AG09319 (cell line): ENCODE data around the gene EVC2.

ENCODE experiments used
- DNase-seq: peaks from one replicate; pipeline ENCODE4 v3.0.0-alpha.2; 2010; ENCODE audit warnings: low read depth; ENCODE audit errors: extremely low read depth
- TF ChIP-seq, protein P1 (sequence below): IDR thresholded peaks from 2 replicates; pipeline ENCODE4 v1.5.1; 2011; ENCODE audit warnings: low read depth, mild to moderate bottlenecking, inconsistent platforms, low read length, moderate library complexity

EVC2 gene

DNA sequence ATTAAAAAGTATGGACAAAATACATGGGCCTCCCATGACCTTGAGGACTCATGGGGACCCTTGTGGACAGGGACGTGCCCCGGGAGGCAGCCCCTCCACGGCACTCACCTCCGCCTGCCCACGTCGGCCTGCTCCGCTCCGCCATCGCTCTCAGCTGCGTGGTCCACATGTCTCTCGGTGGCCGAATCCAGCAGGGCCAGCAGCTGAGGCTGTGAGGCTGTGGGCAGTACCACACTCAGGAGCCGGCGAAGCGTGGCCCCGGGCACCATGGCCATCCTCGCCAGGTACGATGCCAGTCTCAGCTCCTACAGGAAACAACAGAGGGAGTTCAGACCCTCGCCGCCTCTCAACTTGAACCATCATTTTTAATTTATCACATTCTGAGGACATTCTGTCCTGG, 140.0 kb downstream of the EVC2 start:
- TF ChIP-seq, protein P1, sequence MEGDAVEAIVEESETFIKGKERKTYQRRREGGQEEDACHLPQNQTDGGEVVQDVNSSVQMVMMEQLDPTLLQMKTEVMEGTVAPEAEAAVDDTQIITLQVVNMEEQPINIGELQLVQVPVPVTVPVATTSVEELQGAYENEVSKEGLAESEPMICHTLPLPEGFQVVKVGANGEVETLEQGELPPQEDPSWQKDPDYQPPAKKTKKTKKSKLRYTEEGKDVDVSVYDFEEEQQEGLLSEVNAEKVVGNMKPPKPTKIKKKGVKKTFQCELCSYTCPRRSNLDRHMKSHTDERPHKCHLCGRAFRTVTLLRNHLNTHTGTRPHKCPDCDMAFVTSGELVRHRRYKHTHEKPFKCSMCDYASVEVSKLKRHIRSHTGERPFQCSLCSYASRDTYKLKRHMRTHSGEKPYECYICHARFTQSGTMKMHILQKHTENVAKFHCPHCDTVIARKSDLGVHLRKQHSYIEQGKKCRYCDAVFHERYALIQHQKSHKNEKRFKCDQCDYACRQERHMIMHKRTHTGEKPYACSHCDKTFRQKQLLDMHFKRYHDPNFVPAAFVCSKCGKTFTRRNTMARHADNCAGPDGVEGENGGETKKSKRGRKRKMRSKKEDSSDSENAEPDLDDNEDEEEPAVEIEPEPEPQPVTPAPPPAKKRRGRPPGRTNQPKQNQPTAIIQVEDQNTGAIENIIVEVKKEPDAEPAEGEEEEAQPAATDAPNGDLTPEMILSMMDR = no peak
- no peak for DNase-seq

DNA sequence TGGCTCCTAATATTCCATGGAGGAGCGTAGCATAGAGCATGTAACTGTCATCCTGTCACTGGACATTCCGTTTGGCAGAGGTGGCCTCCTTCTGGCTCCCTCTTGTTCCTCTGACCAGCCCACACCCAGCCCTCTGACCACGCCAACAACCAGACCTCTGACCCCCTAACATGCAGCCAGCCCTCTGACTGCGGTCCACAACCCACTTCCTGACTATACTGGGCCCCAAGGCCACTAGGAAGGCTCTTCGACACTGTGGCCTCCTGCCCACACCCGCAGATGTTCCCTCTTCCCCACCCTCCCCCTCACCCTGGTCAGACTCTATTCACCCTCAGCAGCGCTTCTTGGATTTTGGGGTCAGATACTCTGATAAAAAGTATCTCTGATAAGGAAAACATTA, 141.4 kb downstream of the EVC2 start:
- TF ChIP-seq, protein P1 = no peak
- no peak for DNase-seq

DNA sequence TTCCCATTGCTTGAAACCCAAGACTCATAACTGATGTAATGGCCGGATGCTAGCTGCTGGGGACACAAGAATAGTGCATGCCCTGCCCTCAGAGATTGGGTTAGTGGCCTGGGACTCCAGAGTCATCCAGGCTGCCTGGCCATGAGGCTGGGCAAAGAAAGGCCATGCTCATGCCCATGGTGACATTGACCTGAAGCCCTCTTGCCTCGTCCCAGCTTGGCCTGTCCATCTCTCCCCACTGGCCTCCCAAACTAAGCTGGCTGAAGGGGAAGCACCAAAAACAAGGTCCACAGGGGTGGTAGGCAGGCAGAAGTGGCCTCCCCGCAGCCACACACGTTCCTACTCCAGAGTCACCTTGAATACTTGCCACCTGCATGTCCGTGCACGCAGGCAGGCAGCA, 141.8 kb downstream of the EVC2 start:
- no peak for DNase-seq
- TF ChIP-seq, protein P1 = no peak

DNA sequence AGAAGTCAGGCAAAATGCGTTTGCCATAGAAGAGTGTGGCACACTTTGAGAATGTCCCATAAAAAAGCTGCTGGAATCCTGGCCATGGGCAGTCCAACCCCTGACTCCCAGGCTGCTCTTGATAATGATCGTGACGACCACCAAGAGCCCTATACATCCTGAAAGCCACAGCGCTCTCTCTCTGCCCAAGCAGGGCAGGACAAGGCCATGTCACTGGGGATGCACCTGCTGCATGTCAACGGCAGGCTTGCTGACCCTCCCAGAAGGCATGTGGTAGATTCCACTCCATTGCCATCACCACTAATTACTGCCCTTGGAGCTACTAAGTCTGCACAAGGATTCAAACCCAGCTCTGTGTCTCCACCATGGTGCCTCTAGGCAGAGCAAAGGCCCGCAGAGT, 144.5 kb downstream of the EVC2 start:
- DNase-seq = no peak
- TF ChIP-seq, protein P1 = no peak

DNA sequence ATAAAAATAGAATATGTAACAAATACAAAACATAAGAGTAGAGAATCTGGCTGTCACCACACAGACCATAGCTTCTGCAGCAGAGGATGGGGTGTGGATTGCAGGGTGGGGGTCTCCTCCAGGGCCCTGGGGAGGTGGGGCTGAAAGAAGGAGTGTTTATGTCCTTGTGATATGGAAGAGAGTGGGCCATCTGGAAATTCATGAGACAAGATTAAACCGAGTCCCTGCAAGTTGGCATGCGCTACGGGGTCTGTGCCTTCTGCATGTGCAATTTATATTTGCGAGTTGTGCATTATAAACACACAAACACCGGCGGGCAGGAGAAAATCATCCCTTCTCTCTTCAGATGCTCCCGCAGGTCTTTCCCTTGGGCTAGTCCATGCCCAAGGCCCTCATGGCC, 145.9 kb downstream of the EVC2 start:
- no peak for DNase-seq
- TF ChIP-seq, protein P1 = no peak

DNA sequence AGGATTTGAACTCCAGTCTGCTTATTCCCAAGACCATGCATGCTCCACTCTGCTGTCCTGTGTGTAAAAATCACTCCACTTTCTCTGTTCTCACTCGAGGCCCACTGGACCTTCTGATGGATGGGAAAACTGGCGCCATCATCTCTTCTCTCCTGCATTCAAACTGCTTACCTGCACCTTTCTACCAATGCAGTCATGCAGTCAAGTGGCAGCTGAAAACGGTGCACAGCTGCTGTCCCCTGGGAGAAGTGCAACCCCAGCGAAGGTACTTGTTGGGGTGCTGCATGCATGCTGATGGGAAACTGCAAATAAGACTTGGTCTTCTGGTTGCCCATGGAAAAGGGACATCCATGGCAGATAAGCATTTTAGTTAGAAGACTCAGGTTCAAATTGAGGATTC, 147.1 kb downstream of the EVC2 start:
- no peak for DNase-seq
- TF ChIP-seq, protein P1 = no peak

DNA sequence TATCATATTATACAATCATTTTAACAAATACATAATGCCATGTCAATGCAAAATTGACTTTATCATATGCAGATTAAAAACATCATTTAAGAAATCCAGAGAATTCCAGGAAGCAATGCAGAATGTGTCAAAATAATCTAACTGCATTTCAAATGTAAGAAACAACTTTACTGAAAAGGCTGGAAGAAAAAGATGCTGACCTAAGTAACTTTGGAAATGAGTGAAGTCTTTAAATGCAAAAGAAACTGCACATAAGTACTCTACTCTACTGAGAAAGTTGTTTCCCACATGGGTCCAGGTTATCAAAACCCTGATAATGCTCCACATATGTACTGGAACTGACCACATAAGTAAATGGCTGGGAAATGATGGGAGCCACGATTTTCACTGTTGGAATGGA, 149.9 kb downstream of the EVC2 start:
- TF ChIP-seq, protein P1 = no peak
- DNase-seq = no peak
